GM21390 (cell line): ENCODE results near the gene ABCB8.
A peak's percentile ranks its signal among the peaks of the same experiment; 100 is the strongest.
"Not testable (repeated sequence)": the region's sequence is repeated elsewhere in the genome, so short reads cannot be mapped to it uniquely, and the experiment has no call there.

ENCODE experiments used
- ATAC-seq: cut with Tn5 transposase; IDR thresholded peaks from one replicate; pipeline ENCODE4 v1.9.1; 2021; ENCODE audit not compliant: unreplicated experiment

The ABCB8 gene

DNA sequence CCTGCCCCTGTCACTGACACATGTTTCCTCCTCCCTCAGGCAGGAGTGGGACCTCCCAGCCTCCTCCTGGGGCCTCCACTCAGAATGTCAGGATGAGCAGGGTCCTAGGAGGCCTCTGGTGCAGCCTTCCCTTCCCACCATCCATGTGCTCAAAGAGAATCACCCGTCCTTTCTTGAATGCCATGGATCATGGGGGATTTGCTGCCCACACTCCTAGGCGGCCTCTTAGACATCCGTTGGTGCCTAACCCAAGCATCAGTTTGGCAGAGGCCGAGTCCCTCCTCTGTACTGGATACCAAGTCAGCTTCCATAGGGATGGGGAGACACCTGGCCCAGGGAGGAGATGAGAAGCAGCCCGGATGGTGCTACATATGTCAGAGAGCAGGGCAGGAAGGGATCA, 30.4 kb upstream of the ABCB8 start:
- ATAC-seq, result no peak

DNA sequence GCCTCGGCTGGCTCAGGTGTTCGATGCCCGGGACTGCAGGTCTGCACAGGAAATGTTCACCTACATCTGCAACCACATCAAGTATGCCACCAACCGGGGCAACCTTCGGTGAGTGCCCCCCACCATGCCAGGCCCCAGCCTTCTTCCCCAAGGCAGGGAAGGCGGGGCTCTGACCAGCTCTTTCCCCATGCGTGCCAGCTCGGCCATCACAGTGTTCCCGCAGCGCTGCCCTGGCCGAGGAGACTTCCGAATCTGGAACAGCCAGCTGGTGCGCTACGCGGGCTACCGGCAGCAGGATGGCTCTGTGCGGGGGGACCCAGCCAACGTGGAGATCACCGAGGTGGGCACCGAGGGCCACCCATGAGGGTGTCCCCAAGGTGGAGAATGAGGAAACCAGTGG, 29.9 kb upstream of the ABCB8 start:
- ATAC-seq, result no peak

GRCh38 chr7:150999001-150999400, 29.2 kb upstream of the ABCB8 start:
- ATAC-seq, result no peak

DNA sequence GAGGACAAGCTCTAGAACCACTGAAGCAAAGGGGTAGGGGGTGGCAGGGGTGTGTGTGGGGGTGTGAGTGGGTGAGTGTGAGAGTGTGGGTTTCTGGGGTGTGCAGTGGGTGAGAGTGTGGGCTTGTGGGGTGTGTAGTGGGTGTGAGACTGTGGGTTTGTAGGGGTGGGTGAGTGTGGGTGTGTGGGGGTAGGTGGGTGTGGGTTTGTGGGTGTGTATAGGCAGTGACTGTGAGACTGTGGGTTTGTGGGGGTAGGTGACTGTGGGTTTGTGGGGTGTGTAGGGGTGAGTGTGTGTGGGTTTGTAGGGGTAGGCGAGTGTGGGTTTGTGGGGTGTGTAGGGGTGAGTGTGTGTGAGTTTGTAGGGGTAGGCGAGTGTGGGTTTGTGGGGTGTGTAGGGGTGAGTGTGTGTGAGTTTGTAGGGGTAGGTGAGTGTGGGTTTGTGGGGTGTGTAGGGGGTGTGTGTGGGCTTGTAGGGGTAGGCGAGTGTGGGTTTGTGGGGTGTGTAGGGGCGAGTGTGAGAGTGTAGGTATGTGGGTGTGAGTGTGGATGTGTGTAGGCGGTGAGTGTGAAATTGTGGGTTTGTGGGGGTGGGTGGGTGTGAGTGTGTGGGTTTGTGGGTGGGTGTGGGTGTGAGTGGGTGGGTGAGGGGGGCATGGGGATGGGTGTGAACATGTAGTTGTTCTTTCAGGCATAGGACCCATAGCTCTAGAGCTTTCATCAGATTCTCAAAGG, 28.6 kb upstream of the ABCB8 start:
- no peak for ATAC-seq

DNA sequence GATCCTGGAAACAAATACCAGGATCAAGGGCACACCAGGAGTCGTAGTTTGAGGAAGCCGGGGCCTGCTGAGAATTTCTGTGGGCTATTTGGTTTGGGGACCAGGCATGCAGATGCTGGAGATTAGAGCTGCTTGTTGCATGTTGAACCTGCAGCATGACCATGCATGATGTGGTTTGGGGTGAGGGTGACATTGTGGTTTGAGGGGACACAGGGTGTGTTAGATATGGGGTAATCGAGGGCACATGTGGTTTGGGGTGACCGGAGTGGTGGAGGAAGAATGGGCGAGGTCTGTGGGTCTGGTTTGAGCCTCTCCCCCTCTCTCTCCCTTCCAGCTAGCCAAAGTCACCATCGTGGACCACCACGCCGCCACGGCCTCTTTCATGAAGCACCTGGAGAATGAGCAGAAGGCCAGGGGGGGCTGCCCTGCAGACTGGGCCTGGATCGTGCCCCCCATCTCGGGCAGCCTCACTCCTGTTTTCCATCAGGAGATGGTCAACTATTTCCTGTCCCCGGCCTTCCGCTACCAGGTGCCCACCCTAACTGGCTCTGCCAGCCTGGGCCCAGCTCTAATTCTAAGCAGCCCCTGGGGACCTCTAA, 27.3 kb upstream of the ABCB8 start:
- ATAC-seq, result no peak

DNA sequence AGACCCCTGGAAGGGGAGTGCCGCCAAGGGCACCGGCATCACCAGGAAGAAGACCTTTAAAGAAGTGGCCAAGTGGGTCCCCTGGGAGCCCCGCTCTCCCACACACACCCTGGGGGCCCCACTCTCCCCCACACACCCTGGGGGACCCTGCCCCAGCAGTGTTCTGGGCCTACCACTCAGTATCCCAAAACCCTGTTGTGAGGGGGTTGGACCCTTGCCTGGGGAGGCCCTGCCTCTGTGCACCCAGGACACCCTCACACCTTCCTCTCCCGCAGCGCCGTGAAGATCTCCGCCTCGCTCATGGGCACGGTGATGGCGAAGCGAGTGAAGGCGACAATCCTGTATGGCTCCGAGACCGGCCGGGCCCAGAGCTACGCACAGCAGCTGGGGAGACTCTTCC, 26.7 kb upstream of the ABCB8 start:
- ATAC-seq, result no peak

DNA sequence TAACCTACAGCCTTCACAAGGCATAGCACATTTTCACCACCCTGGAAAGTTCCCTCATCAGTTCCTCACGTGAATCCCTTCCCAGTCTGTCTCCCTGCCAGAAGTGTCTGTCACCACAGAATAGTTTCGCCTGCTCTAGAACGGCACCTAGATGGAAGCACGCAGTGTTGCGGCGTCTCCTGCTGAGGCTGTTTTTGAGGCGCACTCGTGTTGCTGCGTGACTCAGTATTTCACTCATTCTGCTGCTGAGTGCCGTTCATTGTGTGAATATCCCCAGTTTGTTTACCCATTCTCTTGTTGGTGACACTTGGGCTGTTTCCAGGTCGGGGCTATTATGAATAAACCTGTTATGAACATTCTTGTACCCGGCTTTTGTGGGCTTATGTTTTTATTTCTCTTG, 24.7 kb upstream of the ABCB8 start:
- ATAC-seq, result no peak

DNA sequence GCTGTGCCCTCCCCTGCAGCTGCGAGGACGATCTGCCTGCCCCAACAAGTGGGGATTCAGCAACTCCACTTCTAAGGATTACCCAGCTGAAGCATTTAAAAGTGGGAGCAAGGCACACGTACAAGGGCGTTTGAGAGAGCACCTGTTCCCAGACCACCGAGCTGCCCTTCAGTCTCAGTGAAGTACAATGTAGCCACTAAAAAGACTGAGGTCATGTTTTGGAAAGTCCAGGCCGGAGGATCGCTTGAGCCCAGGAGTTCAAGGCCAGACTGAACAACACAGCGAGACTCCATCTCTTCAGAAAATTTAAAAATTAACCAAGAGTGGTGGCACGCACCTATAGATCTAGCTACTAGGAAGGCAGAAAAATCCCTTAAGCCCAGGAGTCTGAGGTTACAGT, 22.7 kb upstream of the ABCB8 start:
- ATAC-seq, result no peak

DNA sequence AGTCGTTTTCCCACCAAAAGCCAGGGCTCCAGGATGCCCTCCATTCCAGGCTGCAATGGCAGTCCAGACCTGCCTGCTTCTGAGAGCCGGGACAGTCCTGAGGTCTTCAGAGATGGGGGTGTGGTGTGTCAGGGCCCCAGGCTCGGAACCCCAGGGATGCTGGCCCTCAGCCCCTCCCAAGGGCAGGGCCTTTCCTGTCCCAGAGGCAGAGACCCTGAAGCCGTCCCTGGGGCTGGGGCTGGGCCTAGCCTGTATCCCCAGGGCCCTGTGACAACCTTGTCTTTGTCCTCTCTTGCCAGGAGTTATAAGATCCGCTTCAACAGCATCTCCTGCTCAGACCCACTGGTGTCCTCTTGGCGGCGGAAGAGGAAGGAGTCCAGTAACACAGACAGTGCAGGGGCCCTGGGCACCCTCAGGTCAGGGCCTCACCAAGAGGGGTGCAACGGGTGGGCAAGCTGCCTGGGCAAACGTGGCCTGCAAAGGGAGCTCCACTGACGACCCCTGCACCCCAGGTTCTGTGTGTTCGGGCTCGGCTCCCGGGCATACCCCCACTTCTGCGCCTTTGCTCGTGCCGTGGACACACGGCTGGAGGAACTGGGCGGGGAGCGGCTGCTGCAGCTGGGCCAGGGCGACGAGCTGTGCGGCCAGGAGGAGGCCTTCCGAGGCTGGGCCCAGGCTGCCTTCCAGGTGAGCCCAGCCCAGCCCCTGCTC, 21.5 kb upstream of the ABCB8 start:
- no peak for ATAC-seq

DNA sequence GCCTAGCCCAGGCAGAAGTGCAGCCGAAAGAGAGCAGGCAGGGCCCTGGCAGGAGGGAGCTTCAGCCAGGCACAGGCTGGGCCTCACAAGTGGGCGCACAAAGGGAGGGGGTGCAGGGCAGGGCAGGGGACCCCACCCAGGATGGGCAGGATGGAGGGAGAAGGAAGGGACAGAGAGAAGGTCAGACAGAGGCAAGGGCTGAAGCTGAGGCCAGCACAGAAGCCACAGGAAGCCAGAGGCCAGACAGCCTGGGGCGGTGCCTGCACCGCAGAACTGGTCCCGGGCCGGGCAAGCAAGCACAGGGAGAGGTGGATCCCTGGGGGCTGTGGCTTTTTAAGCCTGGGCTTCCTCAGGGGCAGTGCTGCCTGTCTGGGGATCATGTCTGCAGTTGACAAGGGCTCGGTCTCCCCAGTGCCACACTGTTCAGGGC, 20.8 kb upstream of the ABCB8 start:
- ATAC-seq, result no peak

DNA sequence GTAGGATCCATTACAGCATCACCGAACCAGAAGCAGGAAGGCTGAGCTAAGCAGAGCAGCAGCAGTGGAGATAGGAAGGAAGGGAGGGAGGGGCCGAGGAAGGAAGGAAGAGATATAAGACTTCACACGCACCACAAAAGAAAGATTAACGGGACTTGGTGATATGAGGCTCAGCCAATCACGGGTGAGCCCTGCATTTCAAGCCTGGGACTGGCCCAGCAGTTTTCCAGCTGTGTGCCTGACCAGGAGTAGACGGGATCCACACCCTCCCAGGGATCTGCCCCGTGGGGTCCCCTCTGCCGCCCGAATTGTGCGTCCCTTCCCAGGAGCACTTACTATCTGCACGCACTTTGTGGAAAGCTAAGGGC, 20.1 kb upstream of the ABCB8 start:
- no peak for ATAC-seq

DNA sequence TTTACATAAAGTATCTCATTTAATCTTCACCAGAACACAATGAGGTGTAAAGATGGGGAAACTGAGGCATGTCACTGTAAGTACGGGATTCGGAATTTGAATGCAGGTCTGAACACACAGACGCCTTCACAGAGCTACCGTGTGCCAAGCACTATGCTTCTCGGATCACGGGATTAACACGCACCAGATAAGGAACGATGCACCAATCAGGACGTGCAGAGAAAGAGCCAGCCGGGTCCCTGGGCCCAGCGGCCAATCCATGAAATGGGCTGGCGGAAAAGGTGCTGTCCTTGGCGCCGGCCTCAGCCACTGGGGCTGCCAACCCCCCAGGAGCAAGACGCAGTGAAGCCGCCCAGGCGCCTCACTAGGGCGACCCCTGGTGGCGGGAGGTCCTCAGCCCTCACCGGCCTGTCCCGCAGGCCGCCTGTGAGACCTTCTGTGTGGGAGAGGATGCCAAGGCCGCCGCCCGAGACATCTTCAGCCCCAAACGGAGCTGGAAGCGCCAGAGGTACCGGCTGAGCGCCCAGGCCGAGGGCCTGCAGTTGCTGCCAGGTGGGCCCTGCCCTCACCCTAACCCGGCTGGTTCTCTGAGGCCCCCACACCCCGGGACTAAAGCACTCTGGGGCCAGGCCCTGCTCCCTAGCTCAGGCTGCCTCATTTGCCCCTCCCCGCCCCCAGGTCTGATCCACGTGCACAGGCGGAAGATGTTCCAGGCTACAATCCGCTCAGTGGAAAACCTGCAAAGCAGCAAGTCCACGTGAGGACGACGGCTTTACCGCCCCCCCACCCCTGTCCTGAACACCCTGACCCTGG, 19.5 kb upstream of the ABCB8 start:
- no peak for ATAC-seq

DNA sequence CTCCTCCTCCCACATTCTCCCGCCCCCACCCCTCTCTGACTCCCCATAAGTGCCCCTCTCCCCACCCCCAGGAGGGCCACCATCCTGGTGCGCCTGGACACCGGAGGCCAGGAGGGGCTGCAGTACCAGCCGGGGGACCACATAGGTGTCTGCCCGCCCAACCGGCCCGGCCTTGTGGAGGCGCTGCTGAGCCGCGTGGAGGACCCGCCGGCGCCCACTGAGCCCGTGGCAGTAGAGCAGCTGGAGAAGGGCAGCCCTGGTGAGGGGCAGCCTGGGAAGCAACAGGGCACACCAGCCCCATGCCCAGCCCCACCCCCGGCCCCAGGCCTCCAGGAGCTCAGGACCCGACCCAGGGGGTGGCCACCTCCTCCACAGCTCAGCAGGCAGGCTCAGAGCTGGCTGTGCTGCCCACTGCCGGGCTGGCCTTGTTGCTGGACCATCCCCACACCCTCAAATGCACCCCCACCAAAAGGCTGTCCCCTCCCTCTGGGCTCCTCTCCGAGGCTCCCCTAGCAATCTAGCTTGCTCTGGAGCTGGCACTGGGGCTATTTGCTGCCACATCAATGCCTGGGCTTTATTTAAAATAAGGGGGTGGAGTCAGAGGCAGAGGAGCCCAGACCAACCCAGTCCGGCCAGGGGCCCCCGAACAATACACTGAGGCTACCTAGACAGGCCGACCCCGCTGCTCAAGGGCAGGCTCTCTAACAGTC, 18.8 kb upstream of the ABCB8 start:
- ATAC-seq, result no peak

DNA sequence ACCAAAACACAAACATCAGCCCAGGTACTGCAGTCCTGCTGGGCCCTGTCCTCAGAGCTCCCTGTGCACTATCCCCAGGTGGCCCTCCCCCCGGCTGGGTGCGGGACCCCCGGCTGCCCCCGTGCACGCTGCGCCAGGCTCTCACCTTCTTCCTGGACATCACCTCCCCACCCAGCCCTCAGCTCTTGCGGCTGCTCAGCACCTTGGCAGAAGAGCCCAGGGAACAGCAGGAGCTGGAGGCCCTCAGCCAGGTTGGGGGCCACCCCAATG, 18.3 kb upstream of the ABCB8 start:
- ATAC-seq, result no peak

- ATAC-seq, result no peak
These were observed 17.7 kb upstream of the ABCB8 start for GRCh38 chr7:151010307-151011096.

- no peak for ATAC-seq
These were observed 17.2 kb upstream of the ABCB8 start for GRCh38 chr7:151011097-151011409.

- not testable (repeated sequence) for ATAC-seq
These were observed 16.6 kb upstream of the ABCB8 start for GRCh38 chr7:151011616-151012015.

GRCh38 chr7:151012031-151012692, 16.1 kb upstream of the ABCB8 start:
- no peak for ATAC-seq

- ATAC-seq, result no peak
These were observed 15.3 kb upstream of the ABCB8 start for GRCh38 chr7:151012911-151013347.

GRCh38 chr7:151013356-151013732, 14.9 kb upstream of the ABCB8 start:
- peak; percentile 4 for ATAC-seq
